Erythroblast (primary cell): ENCODE results near the gene RNGTT.

Experiments
- GATA1 ChIP-seq: IDR thresholded peaks from 2 replicates; pipeline ENCODE4 v1.6.1; 2011; ENCODE audit warnings: low read depth, mild to moderate bottlenecking, control low read depth, low read length, moderate library complexity
- POLR2A ChIP-seq: IDR thresholded peaks from 2 replicates; pipeline ENCODE4 v1.6.1; 2011; ENCODE audit warnings: mild to moderate bottlenecking, low read length

DNA sequence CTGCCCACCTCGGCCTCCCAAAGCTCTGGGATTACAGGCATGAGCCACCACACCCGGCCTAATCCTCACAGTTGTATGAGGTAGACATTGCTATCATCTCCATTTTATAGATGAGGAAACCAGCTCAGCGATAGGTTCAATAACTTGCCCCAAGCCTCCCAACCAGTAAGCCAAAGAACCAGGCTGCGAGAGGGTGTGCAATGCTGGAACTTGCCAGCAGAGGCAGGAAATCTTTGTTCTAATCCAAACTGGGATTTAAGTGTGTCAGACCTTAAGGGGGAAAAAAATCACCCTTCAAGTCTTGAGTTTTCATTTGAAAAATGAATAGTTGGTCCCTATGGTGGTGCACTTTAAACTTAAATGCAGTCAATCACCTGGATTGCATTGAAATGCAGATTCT lies 20.1 kb upstream of the RNGTT start:
- TF ChIP-seq POLR2A (no peak), GATA1 (no peak)
